Ishikawa (cell line): ENCODE data around the gene EIF3J.

Experiments
- CEBPB ChIP-seq: IDR thresholded peaks from 2 replicates; pipeline ENCODE4 v1.6.1; 2012
- CREB1 ChIP-seq: IDR thresholded peaks from 2 replicates; pipeline ENCODE4 v1.6.1; 2012; ENCODE audit warnings: low read depth
- EGR1 ChIP-seq: IDR thresholded peaks from 2 replicates; pipeline ENCODE4 v1.6.1; 2012
- EP300 ChIP-seq: IDR thresholded peaks from 2 replicates; pipeline ENCODE4 v1.6.1; 2012; ENCODE audit warnings: borderline replicate concordance
- FOXM1 ChIP-seq: IDR thresholded peaks from 2 replicates; pipeline ENCODE4 v1.6.1; 2012; ENCODE audit warnings: low read depth, borderline replicate concordance
- NFIC ChIP-seq: IDR thresholded peaks from 2 replicates; pipeline ENCODE4 v1.6.1; 2012
- RAD21 ChIP-seq: IDR thresholded peaks from 2 replicates; pipeline ENCODE4 v1.6.1; 2012; ENCODE audit warnings: low read depth
- TAF1 ChIP-seq: IDR thresholded peaks from 2 replicates; pipeline ENCODE4 v1.6.1; 2012; ENCODE audit warnings: low read depth, mild to moderate bottlenecking
- TCF12 ChIP-seq: IDR thresholded peaks from 2 replicates; pipeline ENCODE4 v1.6.1; 2012; ENCODE audit warnings: low read depth
- TEAD4 ChIP-seq: IDR thresholded peaks from 2 replicates; pipeline ENCODE4 v1.6.1; 2012
- USF1 ChIP-seq: IDR thresholded peaks from 2 replicates; pipeline ENCODE4 v1.6.1; 2012
- YY1 ChIP-seq: IDR thresholded peaks from 2 replicates; pipeline ENCODE4 v1.6.1; 2012; ENCODE audit warnings: low read depth
- ZBTB7A ChIP-seq: IDR thresholded peaks from 2 replicates; pipeline ENCODE4 v1.6.1; 2012; ENCODE audit warnings: low read depth
- TF ChIP-seq, protein P1 (sequence below): IDR thresholded peaks from 2 replicates; pipeline ENCODE4 v1.6.1; 2012; ENCODE audit warnings: low read depth, mild to moderate bottlenecking
- TF ChIP-seq, protein P2 (sequence below): IDR thresholded peaks from 2 replicates; pipeline ENCODE4 v1.6.1; 2012

The EIF3J gene

DNA sequence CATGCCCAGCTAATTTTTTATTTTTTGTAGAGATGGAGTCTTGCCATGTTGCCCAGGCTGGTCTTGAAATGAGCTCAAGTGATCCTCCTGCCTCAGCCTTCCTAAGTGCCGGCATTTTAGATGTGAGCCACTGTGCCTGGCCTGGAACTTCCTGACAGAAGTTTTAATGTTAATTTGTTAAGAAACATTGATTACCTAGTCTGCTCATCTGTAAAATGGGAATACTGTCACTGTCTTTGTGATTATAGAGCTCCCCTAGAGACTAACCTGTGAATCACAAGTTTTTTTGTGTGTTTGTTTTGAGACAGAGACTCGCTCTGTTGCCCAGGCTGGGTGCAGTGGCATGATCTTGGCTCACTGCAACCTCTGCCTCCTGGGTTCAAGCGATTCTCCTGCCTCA, 4.3 kb upstream of the EIF3J start:
- TF ChIP-seq TEAD4, result no peak
- TF ChIP-seq EP300, result no peak
- no peak for TF ChIP-seq ZBTB7A
- no peak for TF ChIP-seq CREB1

DNA sequence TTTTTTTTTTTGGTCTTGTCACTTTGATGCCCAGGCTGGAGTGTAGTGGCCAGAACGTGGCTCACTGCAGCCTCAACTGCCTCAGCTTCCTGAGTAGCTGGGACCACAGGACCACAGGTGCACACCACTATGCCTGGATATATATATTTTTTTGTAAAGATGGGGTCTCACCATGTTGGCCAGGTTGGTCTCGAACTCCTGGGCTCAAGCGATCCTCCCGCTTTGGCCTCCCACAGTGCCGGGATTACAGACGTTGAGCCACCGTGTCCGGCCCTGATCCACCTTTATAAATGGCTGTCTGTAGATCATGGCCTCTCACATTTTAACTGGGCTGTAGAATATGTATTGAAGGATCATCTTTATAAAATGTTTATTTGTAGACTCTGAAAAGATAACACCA, 1.9 kb upstream of the EIF3J start:
- TF ChIP-seq FOXM1 (no peak), EP300 (no peak), ZBTB7A (no peak)

DNA sequence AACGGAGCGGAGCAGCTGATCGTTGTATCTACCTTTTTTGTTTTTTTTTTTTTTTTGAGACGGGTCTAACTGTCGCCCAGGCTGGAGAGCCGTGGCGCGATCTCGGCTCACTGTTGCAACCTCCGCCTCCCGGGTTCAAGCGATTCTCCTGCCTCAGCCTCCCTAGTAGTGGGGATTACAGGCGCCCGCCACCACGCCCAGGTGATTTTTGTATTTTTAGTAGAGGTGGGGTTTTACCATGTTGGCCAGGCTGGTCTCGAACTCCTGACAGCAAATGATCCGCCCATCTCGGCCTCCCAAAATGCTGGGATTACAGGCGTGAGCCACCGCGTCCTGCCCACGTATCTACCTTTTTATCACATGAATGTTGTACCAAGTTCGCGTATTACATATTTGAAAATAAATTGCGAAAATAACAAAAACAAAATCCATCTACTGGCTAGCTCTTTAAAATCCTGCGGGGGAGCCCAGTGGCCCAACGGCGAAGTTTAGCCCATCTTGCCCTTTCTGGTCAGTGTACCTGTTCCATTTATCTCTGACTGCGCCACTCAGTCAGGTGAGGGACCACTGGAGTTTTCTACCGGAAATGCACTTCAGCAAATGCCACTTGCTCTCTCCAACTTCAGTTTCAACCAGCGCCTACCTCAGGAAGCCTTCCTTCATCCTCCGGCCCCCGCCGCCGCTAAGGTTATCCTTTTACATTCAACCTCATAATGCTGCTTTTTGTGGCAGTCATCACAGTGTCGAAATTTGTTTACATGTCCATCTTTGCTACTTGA, 1.2 kb upstream of the EIF3J start:
- TF ChIP-seq TAF1 (no peak), USF1 (no peak), TEAD4 (no peak), TCF12 (no peak), CREB1 (no peak), FOXM1 (no peak)

- 0 out of 2 replicates have a peak, but pooled peaks have one; percentile 35 for TF ChIP-seq TEAD4
- TF ChIP-seq RAD21, result no peak
- TF ChIP-seq CEBPB, result no peak
- TF ChIP-seq, protein P1, sequence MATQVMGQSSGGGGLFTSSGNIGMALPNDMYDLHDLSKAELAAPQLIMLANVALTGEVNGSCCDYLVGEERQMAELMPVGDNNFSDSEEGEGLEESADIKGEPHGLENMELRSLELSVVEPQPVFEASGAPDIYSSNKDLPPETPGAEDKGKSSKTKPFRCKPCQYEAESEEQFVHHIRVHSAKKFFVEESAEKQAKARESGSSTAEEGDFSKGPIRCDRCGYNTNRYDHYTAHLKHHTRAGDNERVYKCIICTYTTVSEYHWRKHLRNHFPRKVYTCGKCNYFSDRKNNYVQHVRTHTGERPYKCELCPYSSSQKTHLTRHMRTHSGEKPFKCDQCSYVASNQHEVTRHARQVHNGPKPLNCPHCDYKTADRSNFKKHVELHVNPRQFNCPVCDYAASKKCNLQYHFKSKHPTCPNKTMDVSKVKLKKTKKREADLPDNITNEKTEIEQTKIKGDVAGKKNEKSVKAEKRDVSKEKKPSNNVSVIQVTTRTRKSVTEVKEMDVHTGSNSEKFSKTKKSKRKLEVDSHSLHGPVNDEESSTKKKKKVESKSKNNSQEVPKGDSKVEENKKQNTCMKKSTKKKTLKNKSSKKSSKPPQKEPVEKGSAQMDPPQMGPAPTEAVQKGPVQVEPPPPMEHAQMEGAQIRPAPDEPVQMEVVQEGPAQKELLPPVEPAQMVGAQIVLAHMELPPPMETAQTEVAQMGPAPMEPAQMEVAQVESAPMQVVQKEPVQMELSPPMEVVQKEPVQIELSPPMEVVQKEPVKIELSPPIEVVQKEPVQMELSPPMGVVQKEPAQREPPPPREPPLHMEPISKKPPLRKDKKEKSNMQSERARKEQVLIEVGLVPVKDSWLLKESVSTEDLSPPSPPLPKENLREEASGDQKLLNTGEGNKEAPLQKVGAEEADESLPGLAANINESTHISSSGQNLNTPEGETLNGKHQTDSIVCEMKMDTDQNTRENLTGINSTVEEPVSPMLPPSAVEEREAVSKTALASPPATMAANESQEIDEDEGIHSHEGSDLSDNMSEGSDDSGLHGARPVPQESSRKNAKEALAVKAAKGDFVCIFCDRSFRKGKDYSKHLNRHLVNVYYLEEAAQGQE, result peak; percentile 21; the same call in 1 of the 2 replicates
- no peak for TF ChIP-seq EGR1
- TF ChIP-seq USF1, result 0 out of 2 replicates have a peak, but pooled peaks have one; percentile 8
- no peak for TF ChIP-seq EP300
- TF ChIP-seq NFIC, result no peak
- TF ChIP-seq FOXM1, result no peak
- TF ChIP-seq TAF1, result peak; percentile 43; the same call in 1 of the 2 replicates
- peak; percentile 85 for TF ChIP-seq YY1
- TF ChIP-seq ZBTB7A, result peak; percentile 64; the same call in 1 of the 2 replicates
- no peak for TF ChIP-seq CREB1
- TF ChIP-seq TCF12, result peak; percentile 52
- TF ChIP-seq, protein P2, sequence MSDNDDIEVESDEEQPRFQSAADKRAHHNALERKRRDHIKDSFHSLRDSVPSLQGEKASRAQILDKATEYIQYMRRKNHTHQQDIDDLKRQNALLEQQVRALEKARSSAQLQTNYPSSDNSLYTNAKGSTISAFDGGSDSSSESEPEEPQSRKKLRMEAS, result peak; percentile 81
Observed at GRCh38 chr15:44536302-44536961, 515 bp upstream of the EIF3J start.

GRCh38 chr15:44537735-44538240, 841 bp downstream of the EIF3J start:
- TF ChIP-seq NFIC (no peak), FOXM1 (no peak), ZBTB7A (no peak), TAF1 (no peak), TEAD4 (no peak), USF1 (no peak), TCF12 (no peak), YY1 (no peak), RAD21 (no peak), EP300 (no peak), CREB1 (no peak), EGR1 (no peak)
- TF ChIP-seq, protein P2, result no peak
- TF ChIP-seq, protein P1, result no peak
